Body of pancreas (tissue), 4 donors: ENCODE data around the gene MAMDC2. TPM values are rescaled to one million over a fixed set of nuclear protein-coding genes. Genes with fewer than 3 reads are reported as not detected.

Experiments used
- ATAC-seq: fragments of 150-250 bp; one replicate; pipeline ENCODE4 v1.9.1; 2016
- DNase-seq, 4 donors: peaks; one replicate each; pipeline ENCODE4 v3.0.0-alpha.2; 2019
- H3K27ac ChIP-seq, 4 donors: fragments of 200-600 bp; sonication (generic); 1 replicate in 3 of 4; 2 replicates in 1 of 4; pipeline versions ENCODE4 v1.5.1 to v1.6.1; 2016 to 2019; ENCODE audit warnings: mild to moderate bottlenecking in 1 of 4, mixed read lengths in 1 of 4, moderate library complexity in 1 of 4
- H3K27me3 ChIP-seq, 2 donors: fragments of 200-600 bp; sonication (generic); one replicate each; pipeline ENCODE4 v1.6.0; 2016; ENCODE audit warnings: mild to moderate bottlenecking in 1 of 2
- H3K36me3 ChIP-seq, 2 donors: fragments of 200-600 bp; sonication (generic); replicated peaks in 1 of 2; 2 replicates each; pipeline ENCODE4 v1.5.1; 2016; ENCODE audit warnings: low read depth in 2 of 2; ENCODE audit not compliant: insufficient read depth in 1 of 2
- H3K4me1 ChIP-seq: fragments of 200-600 bp; sonication (generic); one replicate; pipeline ENCODE4 v1.6.0; 2016
- H3K4me3 ChIP-seq, 2 donors: fragments of 200-600 bp; sonication (generic); 1 replicate in 1 of 2; 2 replicates in 1 of 2; pipeline ENCODE4 v1.5.1; 2016 to 2019
- H3K9me3 ChIP-seq, 3 donors: fragments of 200-600 bp; sonication (generic); 1 replicate in 2 of 3; 2 replicates in 1 of 3; pipeline ENCODE4 v1.5.1; 2016
- CTCF ChIP-seq, 7 experiments: fragments of 450-650 bp in 4 of 7; fragments of 200-600 bp in 3 of 7; sonication (generic) in 3 of 7; IDR thresholded peaks; one replicate each; pipeline ENCODE4 v1.5.1; 2016 to 2019; ENCODE audit warnings: antibody characterized with exemption in 7 of 7
- POLR2A ChIP-seq, 3 donors: fragments of 450-650 bp; IDR thresholded peaks; one replicate each; pipeline ENCODE4 v1.6.1; 2016; ENCODE audit warnings: antibody characterized with exemption in 3 of 3, mild to moderate bottlenecking in 2 of 3
- WGBS, 2 donors: methylation state at CpG; one replicate each; pipeline ENCODE4 v1.1.5; 2017; 5-methylcytosine and 5-hydroxymethylcytosine counted together
- intact Hi-C: fragments of 100-400 bp; cut with DNase I; formaldehyde crosslinking; loops from one replicate; pipeline ENCODE4 v1.15.1; 2023
- total RNA-seq, 2 donors: library from RNA; depleted of rRNA; stranded (reverse); fragments of >200 nt; gene quantifications; one replicate each; pipeline ENCODE4 v1.1.0, GENCODE V29; 2016

Gene MAMDC2
- total RNA-seq, 2 donors from 2014 or later, result 4.0 to 17.1 TPM

- Histone ChIP-seq H3K4me1 (no peaks in the 10 kb centered on the region), H3K9me3 (no peaks in the 10 kb centered on the region), H3K36me3 (no peaks in the 10 kb centered on the region), H3K27me3 (no peaks in the 10 kb centered on the region), H3K4me3 (no peak overlapping the region), H3K27ac (no peak overlapping the region)
- ATAC-seq, result no peak
- 79 to 90% methylated on average over 3 of the region's 3 CpGs for WGBS, 2 donors
- intact Hi-C loops, result no loop called here
- TF ChIP-seq POLR2A (IDR thresholded peaks at IDR 0.05), result no peak
- TF ChIP-seq CTCF (IDR thresholded peaks at IDR 0.05), result no peak
- no peak for DNase-seq
These were observed 104.0 kb downstream of the MAMDC2 start for GRCh38 chr9:70147651-70148050.

GRCh38 chr9:70152350-70152749 is 108.7 kb downstream of the MAMDC2 start:
- Histone ChIP-seq H3K4me3 (no peak overlapping the region), H3K9me3 (no peaks in the 10 kb centered on the region), H3K27me3 (no peaks in the 10 kb centered on the region), H3K4me1 (no peaks in the 10 kb centered on the region), H3K27ac (no peak overlapping the region), H3K36me3 (no peaks in the 10 kb centered on the region)
- 80 to 81% methylated on average over 3 of the region's 3 CpGs for WGBS, 2 donors
- intact Hi-C loops, result no loop called here
- TF ChIP-seq POLR2A (IDR thresholded peaks at IDR 0.05), result no peak
- no peak for TF ChIP-seq CTCF (IDR thresholded peaks at IDR 0.05)
- DNase-seq, result no peak
- no peak for ATAC-seq

- WGBS, 2 donors, result 78 to 83% methylated on average over 3 of the region's 3 CpGs
- Histone ChIP-seq H3K4me1 (no peaks in the 10 kb centered on the region), H3K27me3 (no peaks in the 10 kb centered on the region), H3K9me3 (no peaks in the 10 kb centered on the region), H3K36me3 (no peaks in the 10 kb centered on the region), H3K4me3 (no peak overlapping the region), H3K27ac (no peak overlapping the region)
- no peak for ATAC-seq
- intact Hi-C loops, result no loop called here
- DNase-seq, result no peak
- no peak for TF ChIP-seq CTCF (IDR thresholded peaks at IDR 0.05)
- TF ChIP-seq POLR2A (IDR thresholded peaks at IDR 0.05), result no peak
These were observed 113.1 kb downstream of the MAMDC2 start for GRCh38 chr9:70156729-70157128.

GRCh38 chr9:70159630-70160029 is 116.0 kb downstream of the MAMDC2 start:
- no peak for ATAC-seq

More at GRCh38 chr9:70159630-70160029, 116.0 kb downstream of the MAMDC2 start:
- DNase-seq, result no peak
- Histone ChIP-seq H3K9me3 (no peaks in the 10 kb centered on the region), H3K4me3 (no peak overlapping the region), H3K36me3 (no peaks in the 10 kb centered on the region), H3K27ac (no peak overlapping the region), H3K27me3 (no peaks in the 10 kb centered on the region), H3K4me1 (no peaks in the 10 kb centered on the region)
- 64 to 70% methylated on average over 3 of the region's 3 CpGs for WGBS, 2 donors
- intact Hi-C loops, result no loop called here
- no peak for TF ChIP-seq POLR2A (IDR thresholded peaks at IDR 0.05)
- TF ChIP-seq CTCF (IDR thresholded peaks at IDR 0.05), result no peak
